Measurements from ENCODE around the gene TRIM29.

The TRIM29 gene

DNA sequence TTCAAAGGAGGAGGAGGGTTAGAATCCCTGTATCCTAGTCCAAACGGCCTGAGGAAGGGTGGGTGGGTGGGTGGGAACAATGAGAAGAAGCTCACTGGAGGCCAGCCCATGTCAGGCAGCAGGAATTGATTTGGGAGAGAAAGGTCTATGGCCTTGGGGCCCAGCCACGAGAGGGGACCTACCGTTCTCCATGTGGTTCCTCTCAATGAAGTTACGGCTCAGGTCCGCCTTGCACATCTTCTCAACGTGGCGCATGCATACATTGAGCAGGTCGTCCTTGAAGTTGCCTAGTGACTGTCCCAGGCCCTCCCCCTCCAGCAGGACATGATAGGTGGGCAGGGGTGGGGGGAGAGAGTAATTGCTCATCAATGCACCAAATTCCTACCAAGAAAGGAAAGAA, 12.4 kb downstream of the TRIM29 start:
- no peak for ATAC-seq
- no peak for TF ChIP-seq RARB (CRISPR knock-in tag; IDR thresholded peaks at IDR 0.05)

- no peak for ATAC-seq
- TF ChIP-seq POU6F1 (CRISPR knock-in tag; IDR thresholded peaks at IDR 0.05; ENCODE audit: borderline replicate concordance, low read depth): no peak
- no peak for TF ChIP-seq TSHZ2 (CRISPR knock-in tag; IDR thresholded peaks at IDR 0.05)
- no peak for TF ChIP-seq OSR1 (CRISPR knock-in tag; IDR thresholded peaks at IDR 0.05)
- TF ChIP-seq CSRNP3 (CRISPR knock-in tag; IDR thresholded peaks at IDR 0.05): no peak
Measured at GRCh38 chr11:120125024-120125423, 12.9 kb downstream of the TRIM29 start.

GRCh38 chr11:120124355-120124754, 13.6 kb downstream of the TRIM29 start:
- no peak for ATAC-seq
- TF ChIP-seq ZFP3 (CRISPR knock-in tag; IDR thresholded peaks at IDR 0.05) (no peak), OSR1 (CRISPR knock-in tag; IDR thresholded peaks at IDR 0.05) (no peak), ESRRG (CRISPR knock-in tag; IDR thresholded peaks at IDR 0.05) (no peak), CSRNP3 (CRISPR knock-in tag; IDR thresholded peaks at IDR 0.05) (no peak), BACH2 (CRISPR knock-in tag; IDR thresholded peaks at IDR 0.05; ENCODE audit: borderline replicate concordance) (no peak), TOX (CRISPR knock-in tag; IDR thresholded peaks at IDR 0.05; ENCODE audit: borderline replicate concordance) (no peak), CSDC2 (CRISPR knock-in tag; IDR thresholded peaks at IDR 0.05) (no peak), ISL1 (CRISPR knock-in tag; IDR thresholded peaks at IDR 0.05) (no peak), TCF4 (CRISPR knock-in tag; IDR thresholded peaks at IDR 0.05; ENCODE audit: borderline replicate concordance) (no peak), ZC3H10 (CRISPR knock-in tag; IDR thresholded peaks at IDR 0.05) (no peak), POU6F1 (CRISPR knock-in tag; IDR thresholded peaks at IDR 0.05; ENCODE audit: borderline replicate concordance, low read depth) (no peak)
- TF ChIP-seq, protein P1, sequence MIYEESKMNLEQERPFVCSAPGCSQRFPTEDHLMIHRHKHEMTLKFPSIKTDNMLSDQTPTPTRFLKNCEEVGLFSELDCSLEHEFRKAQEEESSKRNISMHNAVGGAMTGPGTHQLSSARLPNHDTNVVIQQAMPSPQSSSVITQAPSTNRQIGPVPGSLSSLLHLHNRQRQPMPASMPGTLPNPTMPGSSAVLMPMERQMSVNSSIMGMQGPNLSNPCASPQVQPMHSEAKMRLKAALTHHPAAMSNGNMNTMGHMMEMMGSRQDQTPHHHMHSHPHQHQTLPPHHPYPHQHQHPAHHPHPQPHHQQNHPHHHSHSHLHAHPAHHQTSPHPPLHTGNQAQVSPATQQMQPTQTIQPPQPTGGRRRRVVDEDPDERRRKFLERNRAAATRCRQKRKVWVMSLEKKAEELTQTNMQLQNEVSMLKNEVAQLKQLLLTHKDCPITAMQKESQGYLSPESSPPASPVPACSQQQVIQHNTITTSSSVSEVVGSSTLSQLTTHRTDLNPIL (CRISPR knock-in tag; IDR thresholded peaks at IDR 0.05; ENCODE audit: low read depth): no peak
- TF ChIP-seq, protein P2, sequence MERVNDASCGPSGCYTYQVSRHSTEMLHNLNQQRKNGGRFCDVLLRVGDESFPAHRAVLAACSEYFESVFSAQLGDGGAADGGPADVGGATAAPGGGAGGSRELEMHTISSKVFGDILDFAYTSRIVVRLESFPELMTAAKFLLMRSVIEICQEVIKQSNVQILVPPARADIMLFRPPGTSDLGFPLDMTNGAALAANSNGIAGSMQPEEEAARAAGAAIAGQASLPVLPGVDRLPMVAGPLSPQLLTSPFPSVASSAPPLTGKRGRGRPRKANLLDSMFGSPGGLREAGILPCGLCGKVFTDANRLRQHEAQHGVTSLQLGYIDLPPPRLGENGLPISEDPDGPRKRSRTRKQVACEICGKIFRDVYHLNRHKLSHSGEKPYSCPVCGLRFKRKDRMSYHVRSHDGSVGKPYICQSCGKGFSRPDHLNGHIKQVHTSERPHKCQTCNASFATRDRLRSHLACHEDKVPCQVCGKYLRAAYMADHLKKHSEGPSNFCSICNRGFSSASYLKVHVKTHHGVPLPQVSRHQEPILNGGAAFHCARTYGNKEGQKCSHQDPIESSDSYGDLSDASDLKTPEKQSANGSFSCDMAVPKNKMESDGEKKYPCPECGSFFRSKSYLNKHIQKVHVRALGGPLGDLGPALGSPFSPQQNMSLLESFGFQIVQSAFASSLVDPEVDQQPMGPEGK (CRISPR knock-in tag; IDR thresholded peaks at IDR 0.05; ENCODE audit: borderline replicate concordance): no peak

Measured in SK-N-SH treated with all-trans-retinoic acid at 6 μM for 48 hours (cell line).